AG20443 (cell line): Measurements from ENCODE around the gene AGAP3.

Experiments used
- DNase-seq: peaks from one replicate; pipeline ENCODE4 v3.0.0; 2012; ENCODE audit warnings: low spot score, mixed read lengths

Gene AGAP3

DNA sequence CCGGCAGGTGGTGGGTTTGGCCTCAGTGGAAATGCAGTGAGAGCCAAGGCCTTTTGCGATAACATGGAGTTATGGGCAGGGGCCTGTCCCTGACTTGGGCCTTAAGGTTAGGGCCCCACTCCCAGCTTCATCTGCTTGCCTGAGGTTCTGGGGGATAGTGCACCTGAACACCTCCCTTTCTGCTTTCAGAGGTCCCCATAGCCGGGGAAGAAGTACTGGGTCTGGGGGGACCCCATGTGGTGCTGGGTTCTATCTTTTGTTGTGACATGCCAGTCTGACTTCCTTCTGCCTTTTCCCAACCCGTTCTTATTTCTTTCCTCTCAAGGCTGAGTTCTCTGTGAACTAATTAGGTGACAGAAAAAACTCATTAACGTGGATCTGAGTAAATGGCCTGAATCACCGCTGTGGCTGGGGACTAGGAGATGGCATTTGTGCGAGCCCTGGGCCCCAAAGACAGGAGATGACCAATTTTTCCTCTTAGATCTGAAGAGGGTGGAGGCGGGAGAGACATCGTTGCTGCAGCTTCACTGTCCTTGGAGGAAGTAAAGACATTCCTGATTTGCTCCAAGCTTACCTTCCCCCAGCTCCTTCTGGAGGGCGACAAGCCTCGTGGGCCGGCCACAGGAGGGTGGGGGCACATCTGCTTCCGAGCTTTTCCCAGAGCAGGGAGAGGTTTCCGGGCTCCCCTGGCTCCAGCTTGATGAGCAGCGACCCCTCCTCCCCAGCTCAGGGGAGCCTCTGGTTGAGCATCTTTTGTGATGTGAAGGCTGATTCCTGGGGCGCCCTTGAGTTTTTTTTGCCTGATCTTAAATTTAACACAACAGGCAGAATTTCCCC is 2.0 kb downstream of the AGAP3 start:
- peak; percentile 30 for DNase-seq

DNA sequence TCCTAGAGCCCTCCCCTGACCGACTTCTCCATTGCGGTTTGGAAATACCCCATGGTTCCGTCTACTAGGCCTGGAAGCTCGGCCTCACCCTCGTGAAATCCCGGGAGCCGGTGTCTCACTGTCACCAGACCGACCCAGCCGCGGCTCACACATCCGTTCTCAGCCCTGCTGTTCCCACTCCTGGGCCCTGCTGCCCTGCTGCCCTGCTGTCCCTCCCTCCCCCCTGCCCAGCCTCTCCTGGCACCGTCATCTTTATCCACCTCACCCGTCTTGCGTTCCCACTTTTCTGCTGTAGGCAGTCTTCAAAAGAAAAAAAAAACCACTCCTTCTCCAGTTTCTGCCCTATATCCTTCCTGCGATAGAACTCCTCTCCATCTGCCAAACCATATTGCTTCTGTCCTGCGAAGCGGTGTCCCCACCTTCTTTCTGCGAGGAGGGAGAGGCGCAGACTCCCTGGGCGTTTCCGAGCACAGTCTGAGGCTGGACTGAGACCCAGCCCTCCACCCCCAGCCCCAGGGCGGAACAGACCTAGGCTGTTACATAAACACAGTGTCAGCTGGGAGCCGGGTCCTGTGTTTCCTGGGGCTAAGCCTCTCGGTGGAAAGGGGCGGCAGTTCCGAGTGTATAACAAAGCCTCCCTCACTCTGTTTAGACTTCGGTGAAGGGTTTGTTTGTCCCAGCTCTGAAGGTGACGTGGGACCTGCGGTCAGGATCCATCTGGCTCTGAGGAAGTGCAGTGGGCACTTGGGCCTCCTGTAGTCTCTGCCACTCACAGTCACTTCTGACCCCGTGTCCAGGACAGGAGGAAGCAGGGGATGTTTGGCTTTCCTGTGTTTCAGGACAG is 2.8 kb downstream of the AGAP3 start:
- DNase-seq, result peak; percentile 66

DNA sequence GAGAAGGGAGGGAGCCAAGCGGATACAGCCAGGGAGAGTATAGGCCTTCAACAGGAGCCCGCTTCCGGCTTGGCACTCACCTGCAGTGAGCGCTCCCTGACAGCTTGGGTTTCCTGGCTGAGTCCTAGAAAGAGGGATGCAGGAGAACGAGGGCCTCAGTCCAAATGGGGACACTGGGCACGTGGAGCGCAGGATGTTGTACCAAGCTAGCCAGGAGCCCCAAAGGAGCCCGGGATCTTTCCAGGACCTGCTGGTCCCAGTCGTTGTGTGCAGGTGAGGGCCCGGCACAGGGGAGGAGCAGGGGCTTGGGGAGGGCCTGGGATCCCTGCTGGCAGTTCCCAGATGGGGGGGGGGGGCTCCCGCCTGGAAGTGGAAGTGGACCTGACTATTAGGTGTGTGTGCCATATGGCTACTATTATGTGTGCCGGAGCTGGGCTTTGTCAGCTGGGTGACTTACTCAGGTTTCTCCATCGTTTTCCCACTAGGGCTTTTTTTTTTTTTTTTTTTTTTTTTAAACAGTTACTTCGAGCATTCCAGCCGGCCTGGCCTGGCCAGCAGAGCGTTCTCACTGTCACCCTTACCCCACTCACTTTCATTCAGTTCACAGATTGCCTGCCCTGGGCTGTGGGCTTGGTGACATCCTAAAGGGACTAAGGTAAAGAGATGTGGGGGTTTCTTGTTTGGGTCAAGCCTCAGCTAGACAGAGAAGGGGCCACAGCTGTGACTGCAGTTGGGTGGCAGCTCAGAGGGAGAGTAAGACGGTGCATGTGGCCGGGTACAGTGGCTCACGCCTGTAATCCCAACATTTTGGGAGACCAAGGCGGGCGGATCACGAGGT is 3.8 kb downstream of the AGAP3 start:
- DNase-seq, result peak; percentile 42

DNA sequence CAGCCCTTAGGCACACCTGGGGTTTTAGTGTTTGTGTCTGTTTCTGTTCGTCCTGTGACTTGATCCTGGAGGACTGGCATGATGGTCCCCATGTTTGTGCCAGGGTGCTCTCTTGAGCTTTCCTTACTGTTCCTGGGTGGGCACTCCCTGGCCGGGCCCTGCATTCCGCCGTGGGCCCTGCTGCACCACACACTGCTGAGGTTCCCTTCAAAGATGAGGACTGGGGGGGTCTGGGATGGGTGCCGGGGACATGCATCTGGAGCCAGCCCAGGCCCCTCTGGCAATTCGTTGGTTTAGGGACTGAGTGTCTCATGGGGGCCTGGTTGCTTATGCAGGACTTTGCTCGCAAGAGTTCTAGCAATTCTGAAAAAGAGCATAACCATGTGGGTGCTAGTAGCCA is 4.7 kb downstream of the AGAP3 start:
- DNase-seq, result no peak

DNA sequence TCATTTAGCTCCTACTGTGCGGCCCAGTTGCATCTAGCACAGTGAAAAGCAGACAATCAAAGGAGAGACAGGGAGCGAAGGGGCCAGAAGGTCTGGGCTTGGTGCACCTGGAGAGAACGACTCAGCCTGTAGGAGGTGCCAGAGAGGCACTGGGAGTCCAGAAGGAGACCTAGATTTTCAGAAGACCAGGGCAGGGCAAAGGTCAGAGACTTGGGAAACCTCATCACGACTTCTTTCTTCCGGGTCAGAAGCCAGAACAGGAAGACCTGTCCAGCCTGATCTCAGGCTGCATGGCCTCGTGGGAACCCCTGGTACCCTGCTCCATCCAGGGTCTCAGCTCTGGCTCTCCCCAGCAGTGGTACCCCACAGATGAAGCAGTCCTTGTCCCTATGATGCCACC is 5.2 kb downstream of the AGAP3 start:
- DNase-seq, result no peak

DNA sequence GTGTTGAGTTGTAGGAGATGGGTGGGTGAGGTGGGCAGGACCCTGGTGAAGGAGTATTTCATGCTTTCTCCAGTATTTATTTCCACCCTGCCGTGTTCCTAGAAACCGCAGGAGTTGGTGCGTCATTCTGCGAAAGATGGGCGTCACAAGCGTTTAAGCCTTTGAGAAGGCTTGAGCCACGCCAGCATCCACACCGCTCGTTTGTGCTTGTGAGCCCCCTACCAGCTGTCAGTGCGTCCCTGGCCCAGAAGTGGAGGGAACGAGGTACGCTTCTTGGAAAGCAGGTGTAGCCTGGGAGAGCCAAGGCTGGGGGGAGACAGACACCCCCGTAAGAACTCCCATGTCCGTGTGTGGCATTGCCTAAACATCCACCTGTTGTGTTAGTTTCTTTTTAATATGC is 5.7 kb downstream of the AGAP3 start:
- DNase-seq, result no peak

DNA sequence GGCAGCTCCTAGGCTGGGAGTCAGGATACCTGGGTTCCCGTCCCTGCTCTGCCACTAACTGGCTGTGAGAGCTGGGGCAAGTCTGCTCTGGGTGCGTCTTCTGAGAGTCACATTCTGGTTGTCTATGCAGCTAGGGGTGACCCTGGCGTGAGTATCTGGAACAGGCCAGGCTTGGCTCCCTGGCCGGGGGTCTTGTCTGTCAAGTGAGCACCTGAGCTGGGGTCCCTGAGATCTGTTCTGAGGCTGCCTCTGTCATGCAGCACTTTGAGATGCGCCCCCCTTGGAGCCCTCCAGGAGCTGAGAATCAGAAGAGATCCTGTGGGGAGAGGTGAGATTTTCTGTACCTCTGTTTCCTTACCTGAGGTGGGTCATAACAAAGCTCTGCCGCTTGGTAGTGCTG is 7.5 kb downstream of the AGAP3 start:
- no peak for DNase-seq

DNA sequence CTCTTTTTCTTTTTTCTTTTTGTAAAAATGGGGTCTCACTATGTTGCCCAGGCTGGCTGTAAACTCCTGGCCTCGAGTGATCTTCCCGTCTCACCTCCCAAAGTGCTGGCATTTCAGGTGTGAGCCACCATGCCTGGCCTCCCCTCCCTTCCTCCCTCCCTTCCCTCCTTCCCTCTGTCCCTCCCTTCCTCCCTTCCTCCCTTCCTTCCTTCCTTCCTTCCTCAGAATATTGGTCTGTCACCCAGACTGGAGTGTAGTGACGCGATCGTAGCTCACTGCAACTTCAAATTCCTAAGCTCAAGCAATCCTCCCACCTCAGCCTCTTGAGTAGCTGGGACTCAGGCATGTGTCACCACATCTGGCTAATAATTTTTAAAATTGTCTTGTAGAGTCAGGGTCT is 8.4 kb downstream of the AGAP3 start:
- DNase-seq, result no peak

DNA sequence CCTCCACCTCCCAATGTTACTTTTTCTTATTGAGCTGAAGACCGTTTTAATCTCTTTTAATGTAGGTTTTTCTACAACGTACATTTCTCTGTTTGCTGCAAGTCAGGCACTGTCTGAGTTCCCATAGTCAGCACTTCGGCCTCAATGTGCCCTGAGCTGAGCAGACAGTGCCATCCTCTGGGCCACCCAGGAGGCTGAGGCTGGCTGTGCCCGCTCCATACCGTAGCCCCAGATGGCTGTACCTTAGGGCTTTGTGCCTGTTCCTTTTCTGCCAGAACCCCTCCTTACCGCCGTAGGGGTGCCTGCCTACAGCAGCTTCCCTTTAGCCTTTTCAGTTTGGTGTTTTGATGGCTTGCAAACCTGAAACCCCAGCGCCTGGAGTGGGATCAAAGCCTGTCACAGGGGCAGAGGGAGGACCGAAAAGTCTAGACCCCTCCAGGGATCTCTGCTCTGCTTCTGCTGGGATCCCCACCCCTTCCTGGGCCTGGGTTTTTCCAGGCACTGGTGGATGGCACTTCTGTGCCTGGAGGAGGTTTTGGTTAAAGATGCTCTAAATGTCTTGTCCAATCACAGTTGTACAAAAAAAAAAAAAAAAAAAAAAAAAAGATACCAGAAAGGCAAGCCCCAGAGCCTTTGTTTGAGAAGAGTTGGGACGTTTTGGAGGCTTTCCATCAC is 9.0 kb downstream of the AGAP3 start:
- DNase-seq, result no peak

DNA sequence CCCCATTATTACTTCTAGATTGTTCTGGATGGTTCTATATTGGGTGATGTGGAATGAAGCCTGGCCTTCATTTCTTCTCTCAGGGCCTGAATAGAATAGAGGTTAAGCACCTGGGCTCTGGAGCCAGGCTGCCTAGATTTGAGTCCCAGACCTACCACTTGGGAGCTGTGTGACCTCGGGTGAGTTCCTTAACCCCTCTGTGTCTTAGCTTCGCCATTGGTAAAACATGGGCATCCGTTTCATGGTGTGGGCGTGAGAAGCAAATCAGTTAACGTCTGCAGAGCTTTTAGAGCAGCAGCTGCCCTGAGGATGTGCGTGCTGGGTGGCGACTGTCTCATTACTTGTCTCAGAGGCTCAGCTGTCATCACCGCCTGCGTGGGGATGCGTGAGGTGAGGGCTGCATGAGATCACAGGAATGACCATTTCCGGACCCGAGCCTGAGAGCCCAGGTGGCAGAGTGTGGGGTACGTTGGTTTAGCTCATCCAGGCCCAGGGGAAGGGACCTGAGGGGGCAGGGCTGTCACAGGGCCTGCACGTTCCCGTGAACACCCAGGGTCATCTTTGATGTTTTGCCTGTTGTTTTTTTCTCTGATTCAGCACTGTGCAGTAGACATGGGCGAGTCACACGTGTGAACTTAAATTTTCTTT is 9.7 kb downstream of the AGAP3 start:
- no peak for DNase-seq

DNA sequence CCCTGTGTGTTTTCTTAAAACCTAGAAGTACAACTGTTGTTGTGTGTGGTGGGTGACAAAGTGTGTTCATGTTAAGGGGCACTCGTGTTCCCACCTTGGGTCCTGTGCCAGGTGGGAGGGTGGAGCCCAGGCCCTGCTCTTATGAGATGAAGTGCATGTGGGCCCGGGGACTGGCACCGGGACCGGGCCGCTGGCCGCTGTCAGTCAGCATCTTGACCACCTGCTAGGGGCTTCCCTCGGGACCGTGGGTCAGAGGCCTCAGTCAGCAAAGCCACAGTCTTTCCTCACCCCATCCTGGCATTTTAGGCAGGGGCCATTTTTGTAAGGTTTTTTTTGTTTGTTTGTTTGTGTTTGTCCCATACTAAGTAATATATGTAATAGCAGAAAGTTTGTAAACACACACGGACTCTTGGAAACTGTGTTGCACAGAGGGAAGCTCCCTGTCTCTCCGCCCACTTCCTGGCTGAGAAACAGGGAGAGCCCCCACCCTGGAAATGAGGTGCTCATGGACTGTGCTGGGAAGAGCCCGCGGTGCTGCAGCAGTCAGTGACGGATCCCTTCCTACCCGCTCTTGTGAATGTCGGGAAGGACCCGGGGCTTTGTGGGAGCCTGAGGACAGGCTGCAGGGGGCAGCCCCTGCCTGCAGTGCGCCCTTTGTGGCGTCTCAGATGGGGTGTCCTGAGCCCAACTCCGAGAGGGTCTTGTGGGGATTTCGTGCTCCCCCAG is 13.4 kb downstream of the AGAP3 start:
- DNase-seq, result no peak

DNA sequence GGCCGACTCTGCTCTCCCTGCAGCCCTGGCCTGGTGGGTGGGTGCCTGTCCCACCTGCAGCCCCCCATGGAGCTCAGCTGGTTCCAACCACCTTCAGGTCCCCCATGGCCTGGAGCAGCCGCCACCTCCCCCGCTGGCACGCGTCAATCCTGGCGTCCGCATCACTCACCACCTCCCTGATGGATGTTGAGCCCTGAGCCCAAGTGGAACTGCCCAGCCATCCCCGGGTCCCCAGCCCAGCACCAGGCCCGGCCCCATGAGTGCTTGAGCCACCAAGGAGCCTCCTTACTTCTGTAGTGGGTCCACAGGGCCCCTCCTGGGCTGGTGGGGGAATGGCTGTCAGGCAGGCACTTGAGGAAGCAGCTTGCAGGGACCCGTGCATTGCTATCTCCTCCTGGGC is 14.6 kb downstream of the AGAP3 start:
- DNase-seq, result no peak

DNA sequence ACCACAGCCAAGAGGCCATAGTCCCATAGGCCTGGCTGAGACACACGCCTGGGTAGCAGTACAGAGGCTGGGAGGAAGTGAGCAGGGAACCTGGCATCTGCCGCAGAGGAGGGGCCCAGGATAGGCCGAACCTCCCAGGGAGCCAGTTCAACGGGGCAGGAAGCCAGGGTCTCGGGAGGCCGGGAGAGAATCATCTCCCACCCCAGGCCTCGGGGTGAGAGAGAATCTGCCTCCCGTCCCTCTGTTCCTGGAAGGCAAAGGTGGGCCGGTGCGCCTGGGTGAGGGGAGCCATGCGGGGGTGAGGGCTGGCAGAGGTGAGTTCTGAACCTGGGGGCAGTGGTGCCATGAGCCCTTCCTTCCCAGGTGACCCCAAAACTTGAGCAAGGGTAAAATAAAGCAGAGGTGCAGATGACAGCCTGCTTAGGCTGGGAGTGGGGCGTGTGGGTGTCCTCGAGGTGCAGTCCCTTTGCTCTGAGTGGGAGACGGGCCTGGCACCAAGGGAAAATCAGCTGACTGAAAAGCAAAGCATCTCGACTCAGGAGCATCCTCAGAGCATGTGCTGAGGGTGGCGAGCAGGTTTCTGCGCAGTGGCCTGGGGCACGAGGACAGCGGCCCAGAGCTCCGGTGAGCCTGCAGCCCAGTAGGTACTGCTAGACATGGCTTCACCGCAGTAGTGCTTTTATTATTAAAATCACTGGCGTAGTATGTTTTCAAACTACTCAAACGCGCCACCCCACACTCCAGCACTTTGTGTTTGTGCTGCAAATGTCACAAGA is 15.5 kb downstream of the AGAP3 start:
- DNase-seq, result no peak

DNA sequence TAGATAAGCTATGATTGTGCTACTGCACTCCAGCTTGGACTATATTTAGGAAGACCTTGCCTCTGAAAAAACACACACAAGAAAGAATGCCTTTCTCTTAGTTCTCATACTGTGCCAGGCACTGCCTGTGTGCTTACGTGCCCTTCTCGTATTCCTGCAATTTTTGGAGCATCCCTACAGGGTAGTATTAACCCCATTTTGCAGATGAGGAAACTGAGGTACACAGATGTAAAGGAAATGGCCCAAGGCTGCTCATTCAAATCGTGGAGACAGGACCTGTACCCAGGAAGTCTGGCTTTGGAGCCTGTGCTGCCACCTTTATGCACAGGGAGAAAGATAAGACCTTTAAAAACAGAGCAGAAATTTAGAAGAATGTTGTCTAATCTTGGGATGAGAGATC is 16.7 kb downstream of the AGAP3 start:
- no peak for DNase-seq

DNA sequence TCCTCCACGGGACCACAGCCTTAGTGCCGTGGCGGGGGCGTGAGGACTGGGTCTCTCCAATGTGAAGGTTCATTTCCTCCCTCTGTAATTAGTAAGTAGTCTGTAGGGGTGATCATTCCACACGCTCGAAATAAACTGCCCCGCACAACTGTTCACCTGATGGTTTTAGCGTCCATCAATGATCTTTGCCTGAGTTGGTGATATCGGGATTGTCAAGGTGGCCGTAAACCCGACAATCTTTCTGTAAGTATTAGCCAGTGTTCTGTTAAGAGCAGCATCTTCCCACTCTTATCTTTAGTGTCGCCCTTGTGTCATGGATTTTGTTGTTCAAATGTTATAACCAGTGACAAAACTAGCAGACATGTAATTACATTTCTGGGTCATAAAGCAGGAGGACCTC is 17.7 kb downstream of the AGAP3 start:
- no peak for DNase-seq

DNA sequence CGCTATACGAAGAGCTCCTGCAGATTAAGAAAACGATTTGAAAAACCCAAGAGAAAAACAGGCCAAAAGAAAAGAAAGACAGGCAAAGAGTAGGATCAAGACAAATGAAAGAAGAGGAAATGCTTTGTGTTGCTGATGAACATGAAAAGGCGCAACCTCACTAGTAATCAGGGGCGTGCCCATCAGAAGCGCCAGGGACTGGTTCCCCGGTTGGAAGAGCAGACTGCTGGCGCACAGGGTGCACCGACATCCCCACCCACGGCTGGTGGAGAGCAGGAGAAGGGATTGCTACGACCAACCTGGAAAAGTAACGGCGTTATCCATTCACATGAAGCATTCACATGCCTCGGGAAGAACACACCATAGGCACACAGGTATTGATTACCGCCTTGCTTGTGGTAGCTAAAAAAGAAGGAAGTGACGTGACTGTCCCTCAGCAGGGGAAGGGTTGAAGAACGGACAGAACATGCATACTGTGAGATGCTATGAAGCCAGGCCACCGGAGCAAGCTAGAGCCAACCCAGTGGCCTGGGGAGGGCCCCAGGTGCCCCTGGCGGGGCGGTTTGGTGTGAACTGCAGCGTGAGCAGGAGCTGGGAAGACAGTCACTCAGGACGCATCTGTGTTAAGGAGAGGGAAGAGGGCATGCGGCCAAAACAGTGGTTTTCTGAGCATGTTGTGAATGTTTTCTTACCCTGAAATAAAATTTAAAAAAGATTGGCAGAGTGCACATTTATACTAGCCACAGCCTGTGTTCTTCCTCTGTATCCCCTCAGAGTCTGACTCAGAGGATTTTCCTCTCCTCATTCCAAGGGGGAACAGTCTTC is 18.3 kb downstream of the AGAP3 start:
- DNase-seq, result peak; percentile 64

DNA sequence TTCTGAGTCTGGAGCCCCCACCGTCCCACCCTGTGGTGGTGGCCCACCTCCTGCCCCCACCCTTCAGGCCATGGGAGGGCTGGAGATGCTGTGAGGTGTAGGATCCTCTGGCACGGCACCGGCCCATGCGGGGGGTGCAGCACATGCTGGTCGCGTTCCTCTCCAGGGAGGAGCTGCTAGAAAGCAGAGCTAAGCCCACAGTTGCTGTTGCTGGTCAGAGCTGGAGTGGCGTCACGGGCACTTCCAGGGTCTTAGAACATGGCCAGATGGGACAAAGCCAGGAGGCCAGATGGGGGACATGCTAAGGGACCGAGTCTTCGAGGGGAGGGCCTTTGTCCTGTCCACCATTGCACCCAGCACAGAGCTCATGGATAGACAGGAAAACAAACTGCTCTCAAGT is 21.6 kb downstream of the AGAP3 start:
- no peak for DNase-seq

DNA sequence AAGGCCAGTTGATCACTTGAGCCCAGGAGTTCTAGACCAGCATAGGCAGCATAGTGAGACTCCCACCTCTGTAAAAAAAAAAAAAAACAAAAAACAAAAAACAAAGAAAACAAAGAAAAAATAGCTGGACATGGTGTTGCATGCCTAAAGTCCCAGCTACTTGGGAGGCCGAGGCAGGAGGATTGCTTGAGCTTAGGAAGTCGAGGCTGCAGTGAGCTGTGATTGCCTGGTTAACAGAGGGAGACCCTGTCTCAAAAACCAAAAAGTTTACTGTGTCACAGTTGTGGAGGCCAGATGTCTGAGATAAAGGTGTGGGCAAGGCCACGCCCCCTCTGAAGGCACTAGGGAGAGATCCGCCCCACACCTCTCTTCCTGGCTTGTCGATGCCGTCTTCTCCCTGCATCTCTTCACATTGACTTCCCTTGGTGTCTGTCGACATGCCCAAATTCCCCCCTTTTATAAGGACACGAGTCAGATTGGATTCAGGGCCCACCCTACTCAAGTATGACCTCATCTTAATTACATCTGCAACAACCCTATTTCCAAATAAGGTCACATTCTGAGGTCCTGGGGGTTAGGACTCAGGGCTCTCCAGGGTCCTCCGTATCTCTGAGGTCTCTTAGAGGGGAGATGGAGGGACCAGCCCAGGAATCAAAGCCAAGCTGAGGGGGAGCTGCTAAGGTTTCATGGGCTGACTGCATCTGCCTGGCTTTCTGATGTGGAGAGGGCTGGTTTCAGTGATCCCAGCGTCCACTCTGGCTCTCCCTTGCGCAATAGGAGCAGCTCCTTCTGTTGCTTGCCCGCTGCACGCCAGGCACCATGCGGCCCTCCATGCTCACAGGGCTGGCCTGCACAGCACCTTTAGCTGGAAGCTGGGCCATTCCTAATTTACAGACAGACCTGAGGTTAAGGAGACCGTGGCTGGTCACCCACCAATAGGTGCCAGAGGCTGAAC is 23.1 kb downstream of the AGAP3 start:
- peak; percentile 89 for DNase-seq
